ENCODE measurements around the gene MAP3K5.

Gene MAP3K5

GRCh38 chr6:136792095-136792409 is 225 bp downstream of the MAP3K5 start:
- no peak for TF ChIP-seq TAF1 (IDR thresholded peaks at IDR 0.05; ENCODE audit: borderline replicate concordance, insufficient read depth, low read length)
- TF ChIP-seq, protein P1, sequence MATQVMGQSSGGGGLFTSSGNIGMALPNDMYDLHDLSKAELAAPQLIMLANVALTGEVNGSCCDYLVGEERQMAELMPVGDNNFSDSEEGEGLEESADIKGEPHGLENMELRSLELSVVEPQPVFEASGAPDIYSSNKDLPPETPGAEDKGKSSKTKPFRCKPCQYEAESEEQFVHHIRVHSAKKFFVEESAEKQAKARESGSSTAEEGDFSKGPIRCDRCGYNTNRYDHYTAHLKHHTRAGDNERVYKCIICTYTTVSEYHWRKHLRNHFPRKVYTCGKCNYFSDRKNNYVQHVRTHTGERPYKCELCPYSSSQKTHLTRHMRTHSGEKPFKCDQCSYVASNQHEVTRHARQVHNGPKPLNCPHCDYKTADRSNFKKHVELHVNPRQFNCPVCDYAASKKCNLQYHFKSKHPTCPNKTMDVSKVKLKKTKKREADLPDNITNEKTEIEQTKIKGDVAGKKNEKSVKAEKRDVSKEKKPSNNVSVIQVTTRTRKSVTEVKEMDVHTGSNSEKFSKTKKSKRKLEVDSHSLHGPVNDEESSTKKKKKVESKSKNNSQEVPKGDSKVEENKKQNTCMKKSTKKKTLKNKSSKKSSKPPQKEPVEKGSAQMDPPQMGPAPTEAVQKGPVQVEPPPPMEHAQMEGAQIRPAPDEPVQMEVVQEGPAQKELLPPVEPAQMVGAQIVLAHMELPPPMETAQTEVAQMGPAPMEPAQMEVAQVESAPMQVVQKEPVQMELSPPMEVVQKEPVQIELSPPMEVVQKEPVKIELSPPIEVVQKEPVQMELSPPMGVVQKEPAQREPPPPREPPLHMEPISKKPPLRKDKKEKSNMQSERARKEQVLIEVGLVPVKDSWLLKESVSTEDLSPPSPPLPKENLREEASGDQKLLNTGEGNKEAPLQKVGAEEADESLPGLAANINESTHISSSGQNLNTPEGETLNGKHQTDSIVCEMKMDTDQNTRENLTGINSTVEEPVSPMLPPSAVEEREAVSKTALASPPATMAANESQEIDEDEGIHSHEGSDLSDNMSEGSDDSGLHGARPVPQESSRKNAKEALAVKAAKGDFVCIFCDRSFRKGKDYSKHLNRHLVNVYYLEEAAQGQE (IDR thresholded peaks at IDR 0.05; ENCODE audit: insufficient read depth in 1 of 2, low read depth in 2 of 2, low read length in 2 of 2), result no peak
- no peak for TF ChIP-seq POLR2AphosphoS5 (IDR thresholded peaks at IDR 0.05; ENCODE audit: low read depth, low read length)
- TF ChIP-seq SIN3A (IDR thresholded peaks at IDR 0.05; ENCODE audit: borderline replicate concordance, insufficient read depth, low read length), result no peak
- no peak for TF ChIP-seq FOXP2 (optimal IDR thresholded peaks at IDR 0.05; ENCODE audit: borderline replicate concordance, extremely low read depth, extremely low read length, insufficient read depth)

DNA sequence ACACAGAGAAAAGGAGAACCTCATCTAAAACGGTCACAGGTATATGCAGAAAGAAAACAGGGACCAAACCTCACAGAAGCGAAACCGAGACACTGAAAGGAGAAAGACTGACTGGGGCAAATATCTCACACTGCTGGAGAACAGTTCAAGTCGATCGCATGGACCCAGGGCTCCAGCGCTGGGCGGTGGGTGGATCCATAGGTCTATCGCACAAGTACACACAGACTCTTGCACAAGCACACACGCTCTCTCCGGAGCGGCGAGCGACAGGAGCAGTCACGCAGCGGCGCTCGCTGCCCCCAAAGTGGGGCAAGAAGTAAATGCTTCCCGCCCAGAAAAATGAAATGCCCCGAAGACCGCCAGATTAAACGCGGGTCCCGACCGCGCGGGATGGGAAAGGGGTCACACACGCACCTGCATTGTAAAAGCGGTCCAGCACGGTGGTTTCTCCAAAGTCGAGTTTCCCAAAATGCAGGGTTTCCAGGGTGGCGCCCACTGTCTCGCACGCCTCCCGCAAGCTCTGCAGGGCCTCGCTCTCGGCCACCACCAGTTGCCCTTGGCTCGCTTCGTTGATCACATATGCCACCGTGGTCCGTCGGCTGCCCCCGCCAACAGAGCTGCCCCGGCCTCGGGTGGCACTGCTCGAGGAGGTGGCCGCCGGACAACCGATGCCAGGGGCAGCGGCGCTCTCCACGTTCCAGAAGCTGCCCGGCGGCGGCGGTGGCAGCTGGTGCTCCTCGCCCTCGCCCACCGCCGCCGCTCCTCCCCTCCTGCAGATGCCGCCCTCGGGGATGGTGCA is 782 bp downstream of the MAP3K5 start:
- no peak for TF ChIP-seq TAF1 (IDR thresholded peaks at IDR 0.05; ENCODE audit: borderline replicate concordance, insufficient read depth, low read length)
- TF ChIP-seq POLR2AphosphoS5 (IDR thresholded peaks at IDR 0.05; ENCODE audit: low read depth, low read length), result no peak
- TF ChIP-seq, protein P1 (IDR thresholded peaks at IDR 0.05; ENCODE audit: insufficient read depth in 1 of 2, low read depth in 2 of 2, low read length in 2 of 2), result no peak
- TF ChIP-seq FOXP2 (optimal IDR thresholded peaks at IDR 0.05; ENCODE audit: borderline replicate concordance, extremely low read depth, extremely low read length, insufficient read depth), result no peak
- no peak for TF ChIP-seq SIN3A (IDR thresholded peaks at IDR 0.05; ENCODE audit: borderline replicate concordance, insufficient read depth, low read length)

DNA sequence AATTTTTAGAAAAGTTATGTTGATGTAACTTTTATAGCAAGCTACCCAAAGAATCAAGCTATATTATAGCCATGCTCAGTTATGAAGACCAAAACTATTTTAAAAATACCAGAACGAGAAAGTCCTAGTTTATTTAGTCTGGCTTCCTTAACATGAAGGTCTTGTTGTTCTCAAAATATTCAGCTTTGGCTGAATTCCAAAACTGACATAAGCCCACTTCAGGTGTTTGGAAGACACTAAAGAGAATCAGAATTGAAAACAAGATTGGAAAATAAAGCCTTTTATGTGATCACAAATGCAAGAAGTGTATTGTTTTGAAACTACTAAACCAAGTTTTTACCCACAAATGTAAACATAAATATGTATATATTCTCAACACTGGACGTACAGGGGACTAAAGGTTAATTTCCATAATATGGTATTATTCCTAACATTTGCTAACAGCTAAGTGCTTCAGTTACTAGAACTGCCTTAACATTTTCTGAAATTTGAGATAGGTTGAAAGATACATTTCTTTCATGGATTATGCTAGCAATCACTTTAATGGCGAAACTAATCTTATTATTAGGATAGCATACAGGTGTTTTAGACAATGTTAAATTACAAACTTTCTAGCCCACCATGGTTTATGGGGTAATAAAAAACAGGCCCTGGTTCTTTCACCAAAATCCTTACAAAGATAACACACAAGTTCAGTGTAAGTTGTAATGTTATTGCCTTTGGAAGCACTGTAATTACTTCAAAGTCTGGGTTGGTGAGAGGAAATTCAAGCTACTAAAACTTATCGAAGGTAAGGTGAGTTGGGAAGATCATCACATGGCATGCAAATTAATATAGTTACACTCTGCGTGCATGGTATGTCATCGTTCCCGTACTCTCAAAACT is 1.6 kb downstream of the MAP3K5 start:
- TF ChIP-seq, protein P1 (IDR thresholded peaks at IDR 0.05; ENCODE audit: insufficient read depth in 1 of 2, low read depth in 2 of 2, low read length in 2 of 2), result no peak
- no peak for TF ChIP-seq TAF1 (IDR thresholded peaks at IDR 0.05; ENCODE audit: borderline replicate concordance, insufficient read depth, low read length)
- TF ChIP-seq FOXP2 (optimal IDR thresholded peaks at IDR 0.05; ENCODE audit: borderline replicate concordance, extremely low read depth, extremely low read length, insufficient read depth), result no peak
- no peak for TF ChIP-seq SIN3A (IDR thresholded peaks at IDR 0.05; ENCODE audit: borderline replicate concordance, insufficient read depth, low read length)
- TF ChIP-seq POLR2AphosphoS5 (IDR thresholded peaks at IDR 0.05; ENCODE audit: low read depth, low read length), result no peak

DNA sequence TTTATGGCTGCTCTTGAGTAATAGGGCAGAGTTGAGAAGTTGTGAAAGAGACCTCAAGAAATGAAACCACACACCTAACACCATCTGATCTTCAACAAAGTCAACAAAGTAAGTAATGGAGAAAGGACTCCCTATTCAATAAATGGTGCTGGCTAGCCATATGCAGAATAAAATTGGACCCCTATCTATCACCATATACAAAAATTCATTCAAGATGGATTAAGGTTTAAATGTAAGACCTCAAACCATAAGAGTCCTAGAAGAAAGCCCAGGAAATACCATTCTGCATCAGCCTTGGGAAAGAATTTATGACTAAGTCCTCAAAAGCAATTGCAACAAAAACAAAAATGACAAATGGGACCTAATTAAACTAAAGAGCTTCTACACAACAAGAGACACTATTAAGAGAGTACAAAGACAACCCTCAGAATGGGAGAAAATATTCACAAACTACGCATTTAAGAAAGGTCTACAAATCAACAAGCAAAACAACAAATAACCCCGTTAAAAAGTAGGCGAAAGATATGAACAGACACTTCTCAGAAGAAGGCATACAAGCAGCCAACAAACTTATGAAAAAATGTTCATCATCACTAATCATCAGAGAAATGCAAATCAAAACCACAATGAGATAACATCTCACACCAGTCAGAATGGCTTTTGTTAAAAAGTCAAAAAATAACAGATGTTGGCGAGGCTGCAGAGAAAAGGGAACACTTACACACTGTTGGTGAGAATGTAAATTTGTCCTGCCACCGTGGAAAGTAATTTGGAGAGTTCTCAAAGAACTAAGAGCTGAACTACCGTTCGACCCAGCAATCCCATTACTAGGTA is 4.0 kb downstream of the MAP3K5 start:
- no peak for TF ChIP-seq POLR2AphosphoS5 (IDR thresholded peaks at IDR 0.05; ENCODE audit: low read depth, low read length)
- TF ChIP-seq TAF1 (IDR thresholded peaks at IDR 0.05; ENCODE audit: borderline replicate concordance, insufficient read depth, low read length), result no peak
- TF ChIP-seq SIN3A (IDR thresholded peaks at IDR 0.05; ENCODE audit: borderline replicate concordance, insufficient read depth, low read length), result no peak
- TF ChIP-seq, protein P1 (IDR thresholded peaks at IDR 0.05; ENCODE audit: insufficient read depth in 1 of 2, low read depth in 2 of 2, low read length in 2 of 2), result no peak
- no peak for TF ChIP-seq FOXP2 (optimal IDR thresholded peaks at IDR 0.05; ENCODE audit: borderline replicate concordance, extremely low read depth, extremely low read length, insufficient read depth)
